22Rv1 (cell line): ENCODE data around the gene FRMD4B.

Experiments used
- H3K27ac ChIP-seq: fragments of 450-650 bp; 2 replicates; pipeline ENCODE4 v1.5.1; 2017
- CTCF ChIP-seq: fragments of 450-650 bp; IDR thresholded peaks from 2 replicates; pipeline ENCODE4 v1.5.1; 2017; ENCODE audit warnings: mild to moderate bottlenecking
- ZFX ChIP-seq: fragments of 450-650 bp; IDR thresholded peaks from 2 replicates; pipeline ENCODE4 v1.6.1; 2017; ENCODE audit warnings: antibody characterized with exemption, borderline replicate concordance

Gene FRMD4B

GRCh38 chr3:69255928-69256327, 130.0 kb downstream of the FRMD4B start:
- TF ChIP-seq CTCF (no peak), ZFX (no peak)
- no peak overlapping the region for H3K27ac ChIP-seq

- no peak for TF ChIP-seq CTCF
- TF ChIP-seq ZFX = no peak
- H3K27ac ChIP-seq = no peak overlapping the region
Measured at GRCh38 chr3:69254351-69254750, 131.5 kb downstream of the FRMD4B start.

- TF ChIP-seq ZFX (no peak), CTCF (no peak)
Measured at GRCh38 chr3:69252631-69253030, 133.3 kb downstream of the FRMD4B start.

GRCh38 chr3:69252141-69252540, 133.7 kb downstream of the FRMD4B start:
- TF ChIP-seq ZFX (no peak), CTCF (no peak)
- H3K27ac ChIP-seq = no peak overlapping the region

More at GRCh38 chr3:69252631-69253030, 133.3 kb downstream of the FRMD4B start:
- H3K27ac ChIP-seq = no peak overlapping the region

GRCh38 chr3:69251078-69251805, 134.6 kb downstream of the FRMD4B start:
- TF ChIP-seq ZFX (no peak), CTCF (no peak)
- no peak overlapping the region for H3K27ac ChIP-seq

GRCh38 chr3:69250014-69250413, 135.9 kb downstream of the FRMD4B start:
- TF ChIP-seq CTCF (no peak), ZFX (no peak)

GRCh38 chr3:69249001-69249400, 136.9 kb downstream of the FRMD4B start:
- no peak for TF ChIP-seq ZFX
- no peak for TF ChIP-seq CTCF
- H3K27ac ChIP-seq = no peak overlapping the region

More at GRCh38 chr3:69250014-69250413, 135.9 kb downstream of the FRMD4B start:
- H3K27ac ChIP-seq = no peak overlapping the region
